ENCODE results near the gene POLA2. TPM values are rescaled to one million over a fixed set of nuclear protein-coding genes. Genes with fewer than 3 reads are reported as not detected.
A peak's percentile ranks its signal among the peaks of the same experiment; 100 is the strongest.
"Not testable (repeated sequence)": the region's sequence is repeated elsewhere in the genome, so short reads cannot be mapped to it uniquely, and the experiment has no call there.

The POLA2 gene
- total RNA-seq, 1 donor from 2014 or later: 5.9 TPM

DNA sequence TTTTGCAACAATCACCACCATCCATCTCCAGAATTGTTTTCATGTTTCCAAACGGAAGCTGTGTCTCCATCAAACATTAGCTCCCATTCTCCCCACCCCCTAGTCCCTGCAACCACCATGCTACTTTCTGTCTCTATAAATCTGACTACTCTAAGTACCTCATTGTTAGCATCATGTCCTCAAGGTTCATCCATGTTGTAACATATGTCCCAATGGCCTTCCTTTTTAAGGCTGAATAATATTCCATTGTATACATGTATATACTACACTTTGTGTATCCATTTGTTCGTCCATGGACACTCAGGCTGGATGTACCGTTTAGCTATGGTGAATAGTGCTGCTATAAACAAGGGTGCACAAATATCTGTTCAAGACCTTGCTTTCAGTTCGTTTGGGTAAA lies 63.7 kb downstream of the POLA2 start:
- TF ChIP-seq, protein P1, sequence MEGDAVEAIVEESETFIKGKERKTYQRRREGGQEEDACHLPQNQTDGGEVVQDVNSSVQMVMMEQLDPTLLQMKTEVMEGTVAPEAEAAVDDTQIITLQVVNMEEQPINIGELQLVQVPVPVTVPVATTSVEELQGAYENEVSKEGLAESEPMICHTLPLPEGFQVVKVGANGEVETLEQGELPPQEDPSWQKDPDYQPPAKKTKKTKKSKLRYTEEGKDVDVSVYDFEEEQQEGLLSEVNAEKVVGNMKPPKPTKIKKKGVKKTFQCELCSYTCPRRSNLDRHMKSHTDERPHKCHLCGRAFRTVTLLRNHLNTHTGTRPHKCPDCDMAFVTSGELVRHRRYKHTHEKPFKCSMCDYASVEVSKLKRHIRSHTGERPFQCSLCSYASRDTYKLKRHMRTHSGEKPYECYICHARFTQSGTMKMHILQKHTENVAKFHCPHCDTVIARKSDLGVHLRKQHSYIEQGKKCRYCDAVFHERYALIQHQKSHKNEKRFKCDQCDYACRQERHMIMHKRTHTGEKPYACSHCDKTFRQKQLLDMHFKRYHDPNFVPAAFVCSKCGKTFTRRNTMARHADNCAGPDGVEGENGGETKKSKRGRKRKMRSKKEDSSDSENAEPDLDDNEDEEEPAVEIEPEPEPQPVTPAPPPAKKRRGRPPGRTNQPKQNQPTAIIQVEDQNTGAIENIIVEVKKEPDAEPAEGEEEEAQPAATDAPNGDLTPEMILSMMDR (IDR thresholded peaks at IDR 0.05): no peak
- no peak overlapping the region for H3K4me3 Mint-ChIP-seq (ENCODE audit: unreplicated experiment)
- H3K9me3 Mint-ChIP-seq (ENCODE audit: unreplicated experiment): no peaks in the 10 kb centered on the region
- peaks cover 13% of the 10 kb centered on the region for H3K36me3 Mint-ChIP-seq (ENCODE audit: unreplicated experiment)
- no peak overlapping the region for H3K27ac Mint-ChIP-seq (ENCODE audit: unreplicated experiment)
- no peak for DNase-seq (ENCODE audit: extremely low spot score, unreplicated experiment)
- H3K4me1 Mint-ChIP-seq (ENCODE audit: unreplicated experiment): peaks cover 10% of the 10 kb centered on the region
- H3K27me3 Mint-ChIP-seq (ENCODE audit: unreplicated experiment): no peaks in the 10 kb centered on the region

DNA sequence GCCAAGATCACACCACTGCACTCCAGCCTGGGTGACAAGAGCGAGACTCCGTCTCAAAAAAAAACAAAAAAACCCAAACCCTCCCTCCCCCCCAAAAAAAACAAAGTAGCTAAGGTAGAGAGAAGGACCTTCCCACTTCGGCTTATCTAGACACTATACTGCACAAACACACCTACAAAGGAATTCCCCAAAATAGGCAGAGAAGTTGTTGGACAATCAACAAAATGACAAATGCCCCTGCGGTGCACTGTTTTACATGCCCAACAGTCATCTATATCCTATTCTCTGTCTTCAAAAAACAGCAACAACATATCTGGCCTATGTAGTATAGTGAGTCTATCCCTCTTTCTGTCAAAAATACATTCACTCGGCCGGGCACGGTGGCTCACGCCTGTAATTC lies 65.3 kb downstream of the POLA2 start:
- TF ChIP-seq, protein P1 (IDR thresholded peaks at IDR 0.05): no peak

GRCh38 chr11:65329478-65329877 lies 67.7 kb downstream of the POLA2 start:
- Mint-ChIP-seq H3K27ac (ENCODE audit: unreplicated experiment) (peak overlapping the region; percentile 29), H3K27me3 (ENCODE audit: unreplicated experiment) (no peaks in the 10 kb centered on the region), H3K9me3 (ENCODE audit: unreplicated experiment) (no peaks in the 10 kb centered on the region), H3K4me1 (ENCODE audit: unreplicated experiment) (peaks cover 14% of the 10 kb centered on the region), H3K4me3 (ENCODE audit: unreplicated experiment) (no peak overlapping the region), H3K36me3 (ENCODE audit: unreplicated experiment) (no peaks in the 10 kb centered on the region)
- TF ChIP-seq, protein P1 (IDR thresholded peaks at IDR 0.05): no peak
- DNase-seq (ENCODE audit: extremely low spot score, unreplicated experiment): no peak

More for the DNA sequence above, 65.3 kb downstream of the POLA2 start:
- Mint-ChIP-seq H3K27ac (ENCODE audit: unreplicated experiment) (no peak overlapping the region), H3K4me1 (ENCODE audit: unreplicated experiment) (peaks cover 10% of the 10 kb centered on the region), H3K4me3 (ENCODE audit: unreplicated experiment) (no peak overlapping the region), H3K36me3 (ENCODE audit: unreplicated experiment) (peaks cover 8% of the 10 kb centered on the region), H3K9me3 (ENCODE audit: unreplicated experiment) (no peaks in the 10 kb centered on the region), H3K27me3 (ENCODE audit: unreplicated experiment) (no peaks in the 10 kb centered on the region)
- no peak for DNase-seq (ENCODE audit: extremely low spot score, unreplicated experiment)

GRCh38 chr11:65329944-65330403 lies 68.2 kb downstream of the POLA2 start:
- H3K4me1 Mint-ChIP-seq (ENCODE audit: unreplicated experiment): peaks cover 19% of the 10 kb centered on the region
- H3K27ac Mint-ChIP-seq (ENCODE audit: unreplicated experiment): peak overlapping the region; percentile 29
- H3K27me3 Mint-ChIP-seq (ENCODE audit: unreplicated experiment): no peaks in the 10 kb centered on the region
- TF ChIP-seq, protein P1 (IDR thresholded peaks at IDR 0.05): peak; percentile 82
- H3K36me3 Mint-ChIP-seq (ENCODE audit: unreplicated experiment): no peaks in the 10 kb centered on the region
- H3K4me3 Mint-ChIP-seq (ENCODE audit: unreplicated experiment): no peak overlapping the region
- peak; percentile 93 for DNase-seq (ENCODE audit: extremely low spot score, unreplicated experiment)
- H3K9me3 Mint-ChIP-seq (ENCODE audit: unreplicated experiment): no peaks in the 10 kb centered on the region

GRCh38 chr11:65330544-65330943 lies 68.8 kb downstream of the POLA2 start:
- no peak for DNase-seq (ENCODE audit: extremely low spot score, unreplicated experiment)
- Mint-ChIP-seq H3K4me3 (ENCODE audit: unreplicated experiment) (no peak overlapping the region), H3K4me1 (ENCODE audit: unreplicated experiment) (peaks cover 24% of the 10 kb centered on the region), H3K36me3 (ENCODE audit: unreplicated experiment) (no peaks in the 10 kb centered on the region), H3K27ac (ENCODE audit: unreplicated experiment) (no peak overlapping the region), H3K27me3 (ENCODE audit: unreplicated experiment) (no peaks in the 10 kb centered on the region), H3K9me3 (ENCODE audit: unreplicated experiment) (no peaks in the 10 kb centered on the region)
- TF ChIP-seq, protein P1 (IDR thresholded peaks at IDR 0.05): no peak

DNA sequence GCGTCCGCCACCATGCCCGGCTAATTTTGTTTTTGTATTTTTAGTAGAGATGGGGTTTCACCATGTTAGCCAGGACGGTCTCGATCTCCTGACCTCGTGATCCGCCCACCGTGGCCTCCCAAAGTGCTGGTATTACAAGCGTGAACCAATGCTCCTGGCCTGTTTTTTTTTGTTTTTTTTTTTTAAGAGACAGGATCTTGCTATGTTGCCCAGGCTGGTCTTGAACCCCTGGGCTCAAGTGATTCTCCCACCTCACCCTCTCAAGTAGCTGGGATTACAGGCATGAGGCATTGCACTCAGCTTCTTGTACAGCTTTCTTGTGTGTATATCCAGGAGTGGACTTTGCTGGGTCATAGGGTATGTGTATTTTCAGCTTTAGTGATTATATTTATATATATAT lies 70.8 kb downstream of the POLA2 start:
- H3K4me3 Mint-ChIP-seq (ENCODE audit: unreplicated experiment); H3K36me3 Mint-ChIP-seq (ENCODE audit: unreplicated experiment); H3K27ac Mint-ChIP-seq (ENCODE audit: unreplicated experiment); H3K9me3 Mint-ChIP-seq (ENCODE audit: unreplicated experiment); DNase-seq (ENCODE audit: extremely low spot score, unreplicated experiment); H3K27me3 Mint-ChIP-seq (ENCODE audit: unreplicated experiment): not testable (repeated sequence)
- H3K4me1 Mint-ChIP-seq (ENCODE audit: unreplicated experiment): peaks cover 28% of the 10 kb centered on the region

Data from osteocyte (in vitro differentiated cells).